ENCODE data around the gene LAMTOR2.
"Not testable (repeated sequence)": the region's sequence is repeated elsewhere in the genome, so short reads cannot be mapped to it uniquely, and the experiment has no call there.

DNA sequence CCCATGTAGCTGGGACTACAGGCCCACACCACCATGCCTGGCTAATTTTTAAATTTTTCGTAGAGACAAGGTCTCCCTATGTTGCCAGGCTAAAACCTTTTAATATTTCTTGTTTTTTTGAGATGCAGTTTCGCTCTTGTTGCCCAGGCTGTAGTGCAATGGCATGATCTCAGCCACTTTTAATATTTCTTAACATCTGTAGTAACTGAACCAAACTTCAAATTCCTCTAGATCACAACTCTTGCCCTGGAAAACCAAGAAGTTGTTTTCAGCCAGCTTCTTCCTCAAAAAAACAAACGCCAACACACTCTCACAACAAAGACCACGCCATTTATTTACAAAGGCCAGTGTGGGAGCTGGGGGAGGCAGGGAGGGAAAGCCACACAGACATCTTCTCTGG is 19.6 kb upstream of the LAMTOR2 start:
- TF ChIP-seq, protein P1, sequence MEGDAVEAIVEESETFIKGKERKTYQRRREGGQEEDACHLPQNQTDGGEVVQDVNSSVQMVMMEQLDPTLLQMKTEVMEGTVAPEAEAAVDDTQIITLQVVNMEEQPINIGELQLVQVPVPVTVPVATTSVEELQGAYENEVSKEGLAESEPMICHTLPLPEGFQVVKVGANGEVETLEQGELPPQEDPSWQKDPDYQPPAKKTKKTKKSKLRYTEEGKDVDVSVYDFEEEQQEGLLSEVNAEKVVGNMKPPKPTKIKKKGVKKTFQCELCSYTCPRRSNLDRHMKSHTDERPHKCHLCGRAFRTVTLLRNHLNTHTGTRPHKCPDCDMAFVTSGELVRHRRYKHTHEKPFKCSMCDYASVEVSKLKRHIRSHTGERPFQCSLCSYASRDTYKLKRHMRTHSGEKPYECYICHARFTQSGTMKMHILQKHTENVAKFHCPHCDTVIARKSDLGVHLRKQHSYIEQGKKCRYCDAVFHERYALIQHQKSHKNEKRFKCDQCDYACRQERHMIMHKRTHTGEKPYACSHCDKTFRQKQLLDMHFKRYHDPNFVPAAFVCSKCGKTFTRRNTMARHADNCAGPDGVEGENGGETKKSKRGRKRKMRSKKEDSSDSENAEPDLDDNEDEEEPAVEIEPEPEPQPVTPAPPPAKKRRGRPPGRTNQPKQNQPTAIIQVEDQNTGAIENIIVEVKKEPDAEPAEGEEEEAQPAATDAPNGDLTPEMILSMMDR (conservative IDR thresholded peaks at IDR 0.05 in 1 of 2, IDR thresholded peaks at IDR 0.05 in 1 of 2; ENCODE audit: low read depth in 1 of 2, low read length in 2 of 2) = not testable (repeated sequence)
- not testable (repeated sequence) for TF ChIP-seq EZH2 (IDR thresholded peaks at IDR 0.05; ENCODE audit: low read length, missing control alignments)

All from fibroblast of lung (primary cell).